Caco-2 (cell line): ENCODE data around the gene DDRGK1. TPM values are rescaled to one million over a fixed set of nuclear protein-coding genes. Genes with fewer than 3 reads are reported as not detected.

Source experiments
- Bru-seq: library from RNA; stranded (reverse); fragments of 400-500 nt; gene quantifications from one replicate; lab custom pipeline; 2021; lab: Mats Ljungman, UMichigan
- BruChase-seq, 2 experiments: library from RNA; stranded (reverse); fragments of 400-500 nt; gene quantifications; one replicate each; lab custom pipeline; 2021; lab: Mats Ljungman, UMichigan
- BruUV-seq: library from RNA; stranded (reverse); fragments of 400-500 nt; replicated peaks from 2 replicates; lab custom pipeline; 2021; lab: Mats Ljungman, UMichigan
- CTCF ChIA-PET: fragments of 300-600 bp; sonication (Branson Sonifier 250); formaldehyde crosslinking; loops from one replicate; lab custom pipeline; 2022; ENCODE audit warnings: antibody characterized with exemption; lab: Charles Lee
- POLR2A ChIA-PET: fragments of 300-600 bp; sonication (Branson Sonifier 250); formaldehyde crosslinking; loops from one replicate; lab custom pipeline; 2022; ENCODE audit warnings: antibody characterized with exemption; lab: Charles Lee
- DNase-seq, 2 experiments: peaks; one replicate each; pipeline versions ENCODE4 v3.0.0 to v3.0.0-alpha.2; 2020 to 2022
- H3K27me3 ChIP-seq: replicated peaks from 2 replicates; pipeline ENCODE4 v1.6.0; 2011; ENCODE audit warnings: low read length; ENCODE audit not compliant: control insufficient read depth, insufficient read depth
- H3K36me3 ChIP-seq: 2 replicates; pipeline ENCODE4 v1.5.1; 2011; ENCODE audit warnings: low read length; ENCODE audit not compliant: control insufficient read depth, insufficient read depth
- H3K4me1 ChIP-seq: fragments of 250-450 bp; sonication (Bioruptor Pico); 2 replicates; pipeline ENCODE4 v1.5.1; 2020; ENCODE audit warnings: mild to moderate bottlenecking
- H3K4me3 ChIP-seq: 2 replicates; pipeline ENCODE4 v1.5.1; 2011; ENCODE audit warnings: low read depth, mild to moderate bottlenecking, control low read depth, low read length
- H3K9me3 ChIP-seq: fragments of 250-450 bp; sonication (Bioruptor Pico); 2 replicates; pipeline ENCODE4 v1.5.1; 2020; ENCODE audit warnings: mild to moderate bottlenecking, moderate library complexity
- H3K27ac Mint-ChIP-seq: one replicate; pipeline ENCODE4 v1.8.0; 2022; ENCODE audit warnings: mixed read lengths; ENCODE audit not compliant: unreplicated experiment
- H3K27me3 Mint-ChIP-seq: one replicate; pipeline ENCODE4 v1.8.0; 2022; ENCODE audit warnings: mixed read lengths; ENCODE audit not compliant: insufficient read depth, unreplicated experiment
- H3K36me3 Mint-ChIP-seq: one replicate; pipeline ENCODE4 v1.8.0; 2022; ENCODE audit warnings: mild to moderate bottlenecking, mixed read lengths; ENCODE audit not compliant: insufficient read depth, unreplicated experiment
- H3K4me1 Mint-ChIP-seq: one replicate; pipeline ENCODE4 v1.8.0; 2022; ENCODE audit warnings: low read depth, mixed read lengths; ENCODE audit not compliant: unreplicated experiment
- H3K4me3 Mint-ChIP-seq: one replicate; pipeline ENCODE4 v1.8.0; 2022; ENCODE audit warnings: mild to moderate bottlenecking, moderate library complexity, mixed read lengths; ENCODE audit not compliant: unreplicated experiment
- H3K9me3 Mint-ChIP-seq: one replicate; pipeline ENCODE4 v1.8.0; 2022; ENCODE audit warnings: mixed read lengths; ENCODE audit not compliant: unreplicated experiment
- CTCF ChIP-seq, 2 experiments: fragments of 200-600 bp in 1 of 2; IDR thresholded peaks; 1 replicate in 1 of 2; 2 replicates in 1 of 2; pipeline versions ENCODE4 v1.5.1 to v1.8.0; 2011 to 2022; ENCODE audit warnings: antibody characterized with exemption in 1 of 2, control low read depth in 1 of 2, inconsistent platforms in 1 of 2, low read depth in 1 of 2, low read length in 1 of 2, mild to moderate bottlenecking in 1 of 2, moderate library complexity in 1 of 2; ENCODE audit not compliant: insufficient read depth in 1 of 2, severe bottlenecking in 1 of 2, unreplicated experiment in 1 of 2
- intact Hi-C: fragments of 100-400 bp; cut with micrococcal nuclease; formaldehyde crosslinking; loops from one replicate; pipeline ENCODE4 v1.10.0; 2022; ENCODE audit not compliant: unreplicated experiment
- long read RNA-seq: library from polyadenylated mRNA; stranded (forward); transcript quantifications from one replicate; pipeline ENCODE4 v2.0.0, GENCODE V29; 2022
- total RNA-seq: library from RNA; stranded (reverse); gene quantifications from 2 replicates; pipeline ENCODE4 v1.2.3, GENCODE V29; 2022

The DDRGK1 gene
- total RNA-seq (76.3 and 84.8 TPM in 2 replicates), Bru-seq, nascent RNA (percentile 73 among the genes with signal in this experiment), BruChase-seq, experiment 1, labeled RNA remaining after a 2-hour chase (percentile 77 among the genes with signal in this experiment), BruChase-seq, experiment 2, labeled RNA remaining after a 6-hour chase (percentile 81 among the genes with signal in this experiment)
- long read RNA-seq, transcript DDRGK1-201 (9 exons, 1,306 nt) = major isoform, 148 of 172 reads
- long read RNA-seq, partial matches to known transcripts = 3 of 172 reads
- long read RNA-seq, other reads (novel, unspliced or antisense) = 21 of 172 reads

GRCh38 chr20:3204124-3204794, at the start of gene DDRGK1:
TSS of gene DDRGK1 (minus strand) at chr20:3204682. CDS start at chr20:3204627, 55 bp downstream.
- no peaks in the 10 kb centered on the region for H3K27me3 Mint-ChIP-seq
- TSS peak; percentile 39 for BruUV-seq
- Histone ChIP-seq H3K4me1 (peaks cover 7% of the 10 kb centered on the region), H3K4me3 (peak within 1 kb of the TSS; percentile 85), H3K27me3 (no peaks in the 10 kb centered on the region), H3K36me3 (peaks cover 3% of the 10 kb centered on the region; the same call in 1 of the 2 replicates), H3K9me3 (no peaks in the 10 kb centered on the region)
- peaks cover 49% of the 10 kb centered on the region for H3K36me3 Mint-ChIP-seq
- no peak for TF ChIP-seq CTCF (IDR thresholded peaks at IDR 0.05; ENCODE audit: insufficient read depth in 1 of 2, low read depth in 1 of 2, low read length in 1 of 2, severe bottlenecking in 1 of 2, unreplicated experiment in 1 of 2)
- H3K27ac Mint-ChIP-seq = peak within 1 kb of the TSS; percentile 99
- no peaks in the 10 kb centered on the region for H3K9me3 Mint-ChIP-seq
- peak; percentile 86 to 93 for DNase-seq
- intact Hi-C loops = no loop called here
- ChIA-PET POLR2A (no interaction called here), CTCF (interaction anchor here (1.0 kb wide), 1 partner anchor 151 kb away, joined by 3 read pairs; no protein-coding TSS in a partner anchor)
- peak within 1 kb of the TSS; percentile 99 for H3K4me3 Mint-ChIP-seq
- H3K4me1 Mint-ChIP-seq = no peaks in the 10 kb centered on the region

GRCh38 chr20:3251806-3252205, 47.3 kb upstream of the DDRGK1 start:
- Histone ChIP-seq H3K4me1 (no peaks in the 10 kb centered on the region), H3K36me3 (no peaks in the 10 kb centered on the region), H3K4me3 (no peak overlapping the region), H3K27me3 (no peaks in the 10 kb centered on the region), H3K9me3 (no peaks in the 10 kb centered on the region)
- H3K27me3 Mint-ChIP-seq = no peaks in the 10 kb centered on the region
- no peak overlapping the region for H3K4me3 Mint-ChIP-seq
- intact Hi-C loops = no loop called here
- CTCF ChIA-PET = interaction anchor here (0.5 to 1.3 kb wide), 2 partner anchors 29 to 198 kb away, joined by 4 read pairs; no protein-coding TSS in a partner anchor
- no peak for DNase-seq
- H3K9me3 Mint-ChIP-seq = no peaks in the 10 kb centered on the region
- POLR2A ChIA-PET = no interaction called here
- H3K27ac Mint-ChIP-seq = no peak overlapping the region
- no peak for TF ChIP-seq CTCF (IDR thresholded peaks at IDR 0.05; ENCODE audit: insufficient read depth in 1 of 2, low read depth in 1 of 2, low read length in 1 of 2, severe bottlenecking in 1 of 2, unreplicated experiment in 1 of 2)
- no peaks in the 10 kb centered on the region for H3K36me3 Mint-ChIP-seq
- BruUV-seq = no TSS peak
- H3K4me1 Mint-ChIP-seq = peaks cover 6% of the 10 kb centered on the region

GRCh38 chr20:3250091-3250504, 45.6 kb upstream of the DDRGK1 start:
- no peak overlapping the region for H3K4me3 ChIP-seq
- H3K36me3 ChIP-seq = no peaks in the 10 kb centered on the region
- Mint-ChIP-seq H3K27me3 (no peaks in the 10 kb centered on the region), H3K9me3 (no peaks in the 10 kb centered on the region), H3K36me3 (no peaks in the 10 kb centered on the region), H3K27ac (no peak overlapping the region), H3K4me1 (peaks cover 6% of the 10 kb centered on the region), H3K4me3 (no peak overlapping the region)
- BruUV-seq = no TSS peak
- no peaks in the 10 kb centered on the region for H3K9me3 ChIP-seq
- H3K27me3 ChIP-seq = no peaks in the 10 kb centered on the region
- intact Hi-C loops = no loop called here
- TF ChIP-seq CTCF (IDR thresholded peaks at IDR 0.05; ENCODE audit: insufficient read depth in 1 of 2, low read depth in 1 of 2, low read length in 1 of 2, severe bottlenecking in 1 of 2, unreplicated experiment in 1 of 2) = peak; percentile 48 to 70
- peak; percentile 65 to 66 for DNase-seq
- H3K4me1 ChIP-seq = no peaks in the 10 kb centered on the region
- CTCF ChIA-PET = interaction anchor here (0.7 to 1.6 kb wide), 6 partner anchors 8 to 79 kb away, joined by 3 to 5 read pairs (median 4); no protein-coding TSS in a partner anchor
- POLR2A ChIA-PET = no interaction called here
